Activated T-cell treated with anti-CD3 and anti-CD28 coated beads for 1 hour (primary cell): ENCODE measurements around the gene OTP.

ENCODE experiments used
- DNase-seq: peaks from one replicate; pipeline ENCODE4 v3.0.0-alpha.2; 2020; ENCODE audit warnings: low read depth

Gene OTP

GRCh38 chr5:77640589-77641396 is 2.3 kb upstream of the OTP start:
- DNase-seq: no peak

GRCh38 chr5:77638763-77639671 is 504 bp upstream of the OTP start:
- DNase-seq: no peak

- no peak for DNase-seq
Measured at GRCh38 chr5:77637170-77637997, 1.1 kb downstream of the OTP start.

GRCh38 chr5:77636641-77637169 is 1.8 kb downstream of the OTP start:
- no peak for DNase-seq

- no peak for DNase-seq
Measured at GRCh38 chr5:77635917-77636640, 2.4 kb downstream of the OTP start.

- no peak for DNase-seq
Measured at GRCh38 chr5:77635067-77635916, 3.2 kb downstream of the OTP start.

GRCh38 chr5:77633709-77634108 is 4.8 kb downstream of the OTP start:
- DNase-seq: no peak

- DNase-seq: no peak
Measured at GRCh38 chr5:77633207-77633675, 5.3 kb downstream of the OTP start.

GRCh38 chr5:77632526-77633206 is 5.8 kb downstream of the OTP start:
- no peak for DNase-seq

GRCh38 chr5:77630114-77630680 is 8.3 kb downstream of the OTP start:
- DNase-seq: no peak

GRCh38 chr5:77629509-77630113 is 8.9 kb downstream of the OTP start:
- DNase-seq: no peak

- no peak for DNase-seq
Measured at GRCh38 chr5:77628840-77629508, 9.5 kb downstream of the OTP start.

- no peak for DNase-seq
Measured at GRCh38 chr5:77627869-77628674, 10.4 kb downstream of the OTP start.

GRCh38 chr5:77623203-77623740 is 15.2 kb downstream of the OTP start:
- DNase-seq: no peak

GRCh38 chr5:77621440-77621839 is 17.1 kb downstream of the OTP start:
- no peak for DNase-seq

GRCh38 chr5:77620405-77620804 is 18.1 kb downstream of the OTP start:
- DNase-seq: no peak

GRCh38 chr5:77616920-77617319 is 21.6 kb downstream of the OTP start:
- DNase-seq: no peak
